Glutamatergic neuron (in vitro differentiated cells): ENCODE results near the gene CD244. TPM values are rescaled to one million over a fixed set of nuclear protein-coding genes. Genes with fewer than 3 reads are reported as not detected.
"Not testable (repeated sequence)": the region's sequence is repeated elsewhere in the genome, so short reads cannot be mapped to it uniquely, and the experiment has no call there.

Experiments
- DNase-seq: peaks from one replicate; pipeline ENCODE4 v3.0.0; 2022
- H3K27ac Mint-ChIP-seq: one replicate; pipeline ENCODE4 v1.8.0; 2020; ENCODE audit warnings: mild to moderate bottlenecking, mixed read lengths, inconsistent platforms; ENCODE audit not compliant: unreplicated experiment
- H3K27me3 Mint-ChIP-seq: one replicate; pipeline ENCODE4 v1.8.0; 2020; ENCODE audit warnings: mild to moderate bottlenecking, moderate library complexity, mixed read lengths, inconsistent platforms; ENCODE audit not compliant: unreplicated experiment
- H3K36me3 Mint-ChIP-seq: one replicate; pipeline ENCODE4 v1.8.0; 2020; ENCODE audit warnings: mild to moderate bottlenecking, mixed read lengths, inconsistent platforms; ENCODE audit not compliant: unreplicated experiment
- H3K4me1 Mint-ChIP-seq: one replicate; pipeline ENCODE4 v1.8.0; 2020; ENCODE audit warnings: mild to moderate bottlenecking, low read depth, mixed read lengths, inconsistent platforms; ENCODE audit not compliant: unreplicated experiment
- H3K4me3 Mint-ChIP-seq: one replicate; pipeline ENCODE4 v1.8.0; 2020; ENCODE audit warnings: mild to moderate bottlenecking, mixed read lengths, inconsistent platforms; ENCODE audit not compliant: unreplicated experiment
- H3K9me3 Mint-ChIP-seq: one replicate; pipeline ENCODE4 v1.8.0; 2020; ENCODE audit warnings: mild to moderate bottlenecking, moderate library complexity, mixed read lengths, inconsistent platforms; ENCODE audit not compliant: unreplicated experiment
- CTCF ChIP-seq: fragments of 200-600 bp; sonication (generic); IDR thresholded peaks from one replicate; pipeline ENCODE4 v1.5.0; 2021; ENCODE audit not compliant: partially characterized antibody, unreplicated experiment
- total RNA-seq: library from RNA; stranded (reverse); fragmentation: NEBNext Ultra II Directional; extraction: Animal tissue kit (Norgen Biotek cat#: 25700); gene quantifications from one replicate; pipeline ENCODE4 v1.2.1, GENCODE V29; 2021; ENCODE audit not compliant: unreplicated experiment

CD244 gene
- total RNA-seq, 1 donor from 2014 or later: not detected

- no peaks in the 10 kb centered on the region for H3K9me3 Mint-ChIP-seq
- no peaks in the 10 kb centered on the region for H3K4me1 Mint-ChIP-seq
- no peaks in the 10 kb centered on the region for H3K27me3 Mint-ChIP-seq
- no peak for DNase-seq
- no peak overlapping the region for H3K27ac Mint-ChIP-seq
- H3K36me3 Mint-ChIP-seq: no peaks in the 10 kb centered on the region
- H3K4me3 Mint-ChIP-seq: no peak overlapping the region
- TF ChIP-seq CTCF: no peak
These were observed 45.3 kb upstream of the CD244 start for GRCh38 chr1:160907976-160908375.

GRCh38 chr1:160905617-160905989 lies 42.9 kb upstream of the CD244 start:
- no peak for TF ChIP-seq CTCF
- Mint-ChIP-seq H3K9me3 (no peaks in the 10 kb centered on the region), H3K36me3 (no peaks in the 10 kb centered on the region), H3K4me1 (no peaks in the 10 kb centered on the region), H3K4me3 (no peak overlapping the region), H3K27me3 (no peaks in the 10 kb centered on the region), H3K27ac (no peak overlapping the region)
- DNase-seq: no peak

- Mint-ChIP-seq H3K27me3 (no peaks in the 10 kb centered on the region), H3K9me3 (no peaks in the 10 kb centered on the region), H3K36me3 (no peaks in the 10 kb centered on the region), H3K4me1 (no peaks in the 10 kb centered on the region), H3K4me3 (no peak overlapping the region), H3K27ac (no peak overlapping the region)
- DNase-seq: no peak
- no peak for TF ChIP-seq CTCF
These were observed 42.3 kb upstream of the CD244 start for GRCh38 chr1:160904783-160905616.

- not testable (repeated sequence) for H3K27ac Mint-ChIP-seq, H3K4me1 Mint-ChIP-seq, H3K27me3 Mint-ChIP-seq, H3K4me3 Mint-ChIP-seq, H3K9me3 Mint-ChIP-seq, DNase-seq, H3K36me3 Mint-ChIP-seq
These were observed 39.6 kb upstream of the CD244 start for GRCh38 chr1:160902251-160902650.

GRCh38 chr1:160901768-160902167 lies 39.1 kb upstream of the CD244 start:
- TF ChIP-seq CTCF: no peak
- Mint-ChIP-seq H3K36me3 (no peaks in the 10 kb centered on the region), H3K27ac (no peak overlapping the region), H3K4me3 (no peak overlapping the region), H3K9me3 (no peaks in the 10 kb centered on the region), H3K27me3 (no peaks in the 10 kb centered on the region), H3K4me1 (no peaks in the 10 kb centered on the region)
- DNase-seq: no peak

GRCh38 chr1:160900683-160901082 lies 38.0 kb upstream of the CD244 start:
- not testable (repeated sequence) for H3K4me1 Mint-ChIP-seq, H3K27ac Mint-ChIP-seq, H3K4me3 Mint-ChIP-seq, H3K36me3 Mint-ChIP-seq, DNase-seq, H3K27me3 Mint-ChIP-seq, H3K9me3 Mint-ChIP-seq

GRCh38 chr1:160894368-160895135 lies 31.9 kb upstream of the CD244 start:
- not testable (repeated sequence) for H3K27me3 Mint-ChIP-seq, H3K4me1 Mint-ChIP-seq, H3K27ac Mint-ChIP-seq, H3K4me3 Mint-ChIP-seq, H3K36me3 Mint-ChIP-seq, H3K9me3 Mint-ChIP-seq, DNase-seq
